IPS-18c (cell line): ENCODE data around the gene CACNA1F.
"Not testable (repeated sequence)": the region's sequence is repeated elsewhere in the genome, so short reads cannot be mapped to it uniquely, and the experiment has no call there.

Source experiments
- H3K4me3 ChIP-seq: 2 replicates; pipeline ENCODE4 v1.7.0; 2013; ENCODE audit warnings: low read depth, mild to moderate bottlenecking, low read length, moderate library complexity; ENCODE audit not compliant: insufficient read depth
- H3K9me3 ChIP-seq: one replicate; pipeline ENCODE4 v1.6.1; 2013; ENCODE audit warnings: mild to moderate bottlenecking, low read length, moderate library complexity; ENCODE audit not compliant: control insufficient read depth, insufficient read depth

The CACNA1F gene

GRCh38 chrX:49175435-49176274, 57.5 kb downstream of the CACNA1F start:
- no peak overlapping the region for H3K4me3 ChIP-seq
- H3K9me3 ChIP-seq = peaks cover 8% of the 10 kb centered on the region

DNA sequence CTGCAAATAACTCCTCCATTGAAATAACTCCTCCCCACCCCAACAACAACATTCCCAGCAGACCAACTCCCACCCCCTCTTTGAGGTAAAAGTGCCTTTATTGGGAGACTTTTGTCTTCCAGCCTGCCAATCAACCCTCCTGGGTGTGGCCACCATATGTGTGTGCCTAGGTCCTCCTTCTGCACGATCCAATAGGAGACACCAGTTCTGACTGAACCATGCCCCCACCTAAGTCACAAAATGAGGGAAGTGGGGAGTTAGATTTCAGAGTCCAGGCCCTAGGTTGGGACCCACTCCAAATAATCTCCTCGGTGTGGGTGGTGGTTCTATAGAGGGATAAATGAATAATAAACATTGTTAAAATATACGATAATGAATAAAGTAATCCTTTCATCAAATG, 58.4 kb downstream of the CACNA1F start:
- H3K4me3 ChIP-seq = no peak overlapping the region
- H3K9me3 ChIP-seq = peaks cover 8% of the 10 kb centered on the region

GRCh38 chrX:49173544-49173943, 59.6 kb downstream of the CACNA1F start:
- not testable (repeated sequence) for H3K4me3 ChIP-seq

GRCh38 chrX:49172280-49172780, 60.8 kb downstream of the CACNA1F start:
- H3K9me3 ChIP-seq = peaks cover 8% of the 10 kb centered on the region
- H3K4me3 ChIP-seq = peak overlapping the region; percentile 44

More at GRCh38 chrX:49173544-49173943, 59.6 kb downstream of the CACNA1F start:
- H3K9me3 ChIP-seq = not testable (repeated sequence)

DNA sequence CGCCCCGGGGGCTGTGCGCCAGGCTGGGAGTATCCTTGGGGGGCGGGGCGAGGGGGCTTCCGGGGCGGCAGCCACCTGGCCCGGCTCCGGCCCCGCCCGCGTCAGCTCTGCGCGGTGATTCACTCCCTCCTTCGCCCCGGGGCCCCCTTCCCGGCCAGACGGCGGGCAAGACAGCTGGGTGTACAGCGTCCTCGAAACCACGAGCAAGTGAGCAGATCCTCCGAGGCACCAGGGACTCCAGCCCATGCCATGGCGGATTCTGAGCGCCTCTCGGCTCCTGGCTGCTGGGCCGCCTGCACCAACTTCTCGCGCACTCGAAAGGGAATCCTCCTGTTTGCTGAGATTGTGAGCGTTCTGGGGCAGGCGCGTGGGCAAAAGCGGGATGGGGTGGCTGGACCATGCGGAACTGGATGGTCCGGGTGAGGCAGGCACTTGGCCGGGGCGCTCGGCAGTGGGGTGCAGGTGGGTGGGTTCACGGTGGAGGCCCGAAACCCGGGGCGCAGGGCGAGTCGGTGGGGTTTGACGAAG, 61.3 kb downstream of the CACNA1F start, which contains the start of gene PLP2:
Gene PLP2 (plus strand): TSS at position 147 of the 528 bp plus-strand sequence. CDS start 103 bp downstream, at position 250.
- H3K4me3 ChIP-seq = peak within 1 kb of the TSS; percentile 44
- H3K9me3 ChIP-seq = peaks cover 8% of the 10 kb centered on the region

GRCh38 chrX:49167740-49168108, 65.4 kb downstream of the CACNA1F start:
- no peak overlapping the region for H3K4me3 ChIP-seq

DNA sequence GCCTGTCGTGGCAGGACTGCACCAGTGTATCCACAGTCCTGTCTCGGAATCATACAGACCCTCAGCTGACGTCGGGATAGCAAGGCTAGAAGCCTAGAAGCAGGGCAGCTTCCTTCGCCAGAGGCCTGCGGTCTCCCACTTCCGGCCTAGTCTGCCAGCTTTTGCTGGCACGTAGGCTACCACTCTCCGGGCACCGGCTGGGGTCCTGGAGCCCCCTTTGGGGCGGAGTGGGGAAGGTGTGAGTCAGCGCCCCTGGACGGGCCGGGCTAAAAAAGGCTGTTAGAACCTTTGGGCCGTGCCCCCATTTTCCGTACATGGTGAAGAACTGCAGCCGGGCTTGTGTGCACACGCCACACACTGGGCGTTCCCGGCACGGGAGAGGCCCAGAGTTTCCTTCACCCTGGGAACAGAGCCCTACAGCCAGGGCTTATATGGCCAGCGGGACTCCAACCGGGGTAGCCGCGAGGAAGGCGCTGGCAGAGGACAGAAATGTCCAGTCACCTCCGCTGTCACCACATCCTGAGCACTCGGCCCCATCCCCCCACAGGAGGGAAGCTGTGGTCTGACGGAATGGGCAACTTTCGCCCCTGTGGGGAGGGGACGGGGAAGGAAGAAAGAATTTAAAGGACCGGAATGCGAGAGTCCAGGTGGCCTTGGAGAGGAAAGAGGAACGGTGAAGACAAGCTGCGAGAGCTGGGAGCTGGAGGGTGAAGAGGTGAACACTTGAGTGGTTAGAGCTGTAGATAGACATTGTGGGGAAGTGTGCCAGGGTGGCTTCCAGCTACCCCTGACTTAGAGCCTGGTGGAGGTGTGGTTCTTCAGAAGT, 66.0 kb downstream of the CACNA1F start:
- Histone ChIP-seq H3K9me3 (peaks cover 4% of the 10 kb centered on the region), H3K4me3 (peak overlapping the region; percentile 41; the same call in 1 of the 2 replicates)

More at GRCh38 chrX:49167740-49168108, 65.4 kb downstream of the CACNA1F start:
- H3K9me3 ChIP-seq = peaks cover 5% of the 10 kb centered on the region

DNA sequence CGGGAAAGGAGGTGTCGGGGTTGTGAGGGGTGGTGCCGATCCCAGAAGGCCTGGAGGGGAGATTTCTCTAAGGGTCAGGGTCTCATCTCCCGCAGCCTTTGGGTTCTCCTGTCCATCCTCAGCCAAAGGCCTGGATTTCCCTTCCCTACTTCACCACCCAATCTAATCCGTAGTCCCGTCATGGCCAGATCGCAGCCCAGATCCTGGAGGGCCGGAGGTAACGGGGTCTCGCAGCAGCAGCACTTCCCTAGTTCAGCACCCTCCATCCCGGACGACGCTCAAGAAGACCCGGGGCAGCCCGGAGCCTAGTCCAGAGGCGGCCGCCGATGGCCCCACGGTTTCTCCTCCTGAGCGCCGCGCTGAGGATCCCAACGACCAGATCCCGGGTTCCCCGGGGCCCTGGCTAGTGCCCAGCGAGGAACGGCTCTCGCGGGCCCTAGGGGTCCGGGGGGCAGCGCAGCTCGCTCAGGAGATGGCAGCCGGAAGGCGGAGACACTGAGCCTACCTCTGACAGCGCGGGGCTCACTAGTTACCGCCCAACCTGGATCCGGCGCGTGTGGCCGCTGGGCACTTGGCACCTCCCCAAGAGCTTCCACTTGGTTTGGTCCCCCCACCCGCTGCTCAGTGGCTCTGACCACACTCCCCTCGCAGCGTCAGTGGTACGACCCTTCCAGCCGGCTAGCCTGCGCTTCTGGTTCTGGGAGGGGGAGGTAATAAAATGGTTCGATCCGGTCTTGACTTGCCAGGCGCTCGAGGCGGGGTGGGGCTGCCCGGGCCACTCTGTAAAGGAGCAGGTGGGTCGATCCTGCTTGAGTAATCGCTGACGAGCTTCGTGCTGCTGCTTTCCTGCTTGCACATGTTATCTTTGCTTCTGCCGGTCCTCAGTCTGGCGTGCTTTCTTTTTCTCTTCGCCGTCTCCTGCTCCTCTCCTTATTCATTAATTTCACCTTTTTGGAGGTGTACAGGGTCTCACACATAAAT, 66.9 kb downstream of the CACNA1F start:
- Histone ChIP-seq H3K4me3 (peak overlapping the region; percentile 41; the same call in 1 of the 2 replicates), H3K9me3 (peaks cover 4% of the 10 kb centered on the region)

- no peak overlapping the region for H3K4me3 ChIP-seq
Measured at GRCh38 chrX:49164589-49165360, 68.4 kb downstream of the CACNA1F start.

GRCh38 chrX:49163555-49164419, 69.4 kb downstream of the CACNA1F start:
- Histone ChIP-seq H3K9me3 (peaks cover 4% of the 10 kb centered on the region), H3K4me3 (peak overlapping the region; percentile 41)

More at GRCh38 chrX:49164589-49165360, 68.4 kb downstream of the CACNA1F start:
- peaks cover 4% of the 10 kb centered on the region for H3K9me3 ChIP-seq

DNA sequence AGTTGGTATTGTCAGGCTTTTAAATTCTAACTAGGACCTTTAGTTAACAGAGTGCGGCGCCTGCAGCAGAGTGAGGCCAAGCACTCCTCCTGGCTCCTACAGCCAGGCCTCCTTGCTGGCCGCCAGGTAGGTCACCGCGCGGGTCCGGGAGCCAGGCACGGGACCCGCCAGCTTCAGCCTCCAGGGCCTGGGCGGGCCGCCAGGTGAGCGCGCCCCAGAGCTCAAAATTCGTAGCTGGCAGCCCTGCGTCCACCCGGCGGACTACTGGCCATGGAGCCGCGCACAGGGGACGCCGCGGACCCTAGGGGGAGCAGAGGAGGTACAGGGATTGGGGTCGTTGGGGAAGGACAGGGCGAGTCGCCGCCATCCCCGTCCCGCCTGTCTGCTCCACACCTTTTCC, 70.5 kb downstream of the CACNA1F start, which contains the start of gene MAGIX:
Gene MAGIX (plus strand): TSS at position 139 of the 400 bp plus-strand sequence. CDS start 132 bp downstream, at position 271.
- H3K9me3 ChIP-seq = peaks cover 5% of the 10 kb centered on the region
- H3K4me3 ChIP-seq = peak within 1 kb of the TSS; percentile 41; the same call in 1 of the 2 replicates

DNA sequence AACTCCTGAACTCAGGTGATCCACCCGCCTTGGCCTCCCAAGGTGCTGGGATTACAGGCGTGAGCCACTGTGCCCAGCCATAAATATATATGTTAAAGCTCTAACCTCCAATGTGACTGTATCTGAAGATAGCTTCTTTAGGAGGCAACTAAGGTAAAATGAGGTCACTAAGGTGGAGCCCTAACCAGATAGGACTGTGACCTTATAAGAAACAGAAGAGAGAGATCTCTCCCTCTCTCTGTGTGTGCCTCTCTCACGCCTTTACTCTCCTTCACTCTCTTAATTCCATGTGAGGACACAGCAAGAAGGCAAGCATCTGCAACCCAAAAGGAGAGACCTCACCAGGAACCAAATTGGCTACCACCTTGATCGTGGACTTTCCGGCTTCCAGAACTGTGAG, 71.5 kb downstream of the CACNA1F start:
- H3K4me3 ChIP-seq = no peak overlapping the region
- peaks cover 5% of the 10 kb centered on the region for H3K9me3 ChIP-seq

DNA sequence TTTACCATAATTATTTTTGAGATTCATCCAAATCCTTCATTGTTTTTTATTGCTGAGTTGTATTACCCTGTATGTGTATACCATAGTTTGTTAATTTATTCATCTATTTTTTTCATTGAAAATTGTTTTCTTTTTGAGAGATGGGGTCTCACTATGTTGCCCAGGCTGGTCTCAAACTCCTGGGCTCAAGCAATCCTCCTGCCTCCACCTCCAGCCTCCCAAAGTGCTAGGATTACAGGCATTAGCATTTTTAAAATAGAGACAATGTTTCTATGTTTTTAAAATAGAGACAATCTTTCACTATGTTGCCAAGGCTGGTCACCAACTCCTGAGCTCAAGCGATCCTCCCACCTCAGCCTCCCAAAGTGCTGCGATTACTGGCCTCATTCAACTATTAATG, 72.2 kb downstream of the CACNA1F start:
- H3K4me3 ChIP-seq = no peak overlapping the region

GRCh38 chrX:49157194-49157593, 75.9 kb downstream of the CACNA1F start:
- Histone ChIP-seq H3K9me3 (peaks cover 7% of the 10 kb centered on the region), H3K4me3 (no peak overlapping the region)

More for the DNA sequence above, 72.2 kb downstream of the CACNA1F start:
- H3K9me3 ChIP-seq = peaks cover 7% of the 10 kb centered on the region
